ENCODE results near the gene XYLT1. TPM values are rescaled to one million over a fixed set of nuclear protein-coding genes. Genes with fewer than 3 reads are reported as not detected.

The XYLT1 gene
- total RNA-seq, 1 experiment from 2014 or later, result 14.5 TPM

GRCh38 chr16:17212606-17213005 is 258.2 kb downstream of the XYLT1 start:
- H3K56ac ChIP-seq (ENCODE audit: insufficient read length, low read depth, low read length), result no peak overlapping the region
- H3K27ac Mint-ChIP-seq, result peak overlapping the region in 1 of 3 experiments; percentile 28; a peak in 1 of 7 replicates
- WGBS (ENCODE audit: extremely low coverage, insufficient read length, low lambda C conversion rate), result no CpG with 5 or more reads among the region's 6 CpGs

More at GRCh38 chr16:17212606-17213005, 258.2 kb downstream of the XYLT1 start:
- H3K27me3 ChIP-seq (ENCODE audit: insufficient read depth, low read length), result no peaks in the 10 kb centered on the region
- H3K79me1 ChIP-seq (ENCODE audit: insufficient read depth, low read depth, low read length, poor library complexity, severe bottlenecking), result no peaks in the 10 kb centered on the region
- H3K79me2 ChIP-seq (ENCODE audit: insufficient read depth, low read length), result no peaks in the 10 kb centered on the region
- no peak overlapping the region for H2BK20ac ChIP-seq (ENCODE audit: low read depth, low read length, poor library complexity, severe bottlenecking)
- TF ChIP-seq, protein P1, sequence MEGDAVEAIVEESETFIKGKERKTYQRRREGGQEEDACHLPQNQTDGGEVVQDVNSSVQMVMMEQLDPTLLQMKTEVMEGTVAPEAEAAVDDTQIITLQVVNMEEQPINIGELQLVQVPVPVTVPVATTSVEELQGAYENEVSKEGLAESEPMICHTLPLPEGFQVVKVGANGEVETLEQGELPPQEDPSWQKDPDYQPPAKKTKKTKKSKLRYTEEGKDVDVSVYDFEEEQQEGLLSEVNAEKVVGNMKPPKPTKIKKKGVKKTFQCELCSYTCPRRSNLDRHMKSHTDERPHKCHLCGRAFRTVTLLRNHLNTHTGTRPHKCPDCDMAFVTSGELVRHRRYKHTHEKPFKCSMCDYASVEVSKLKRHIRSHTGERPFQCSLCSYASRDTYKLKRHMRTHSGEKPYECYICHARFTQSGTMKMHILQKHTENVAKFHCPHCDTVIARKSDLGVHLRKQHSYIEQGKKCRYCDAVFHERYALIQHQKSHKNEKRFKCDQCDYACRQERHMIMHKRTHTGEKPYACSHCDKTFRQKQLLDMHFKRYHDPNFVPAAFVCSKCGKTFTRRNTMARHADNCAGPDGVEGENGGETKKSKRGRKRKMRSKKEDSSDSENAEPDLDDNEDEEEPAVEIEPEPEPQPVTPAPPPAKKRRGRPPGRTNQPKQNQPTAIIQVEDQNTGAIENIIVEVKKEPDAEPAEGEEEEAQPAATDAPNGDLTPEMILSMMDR (conservative IDR thresholded peaks at IDR 0.05), result no peak
- no peaks in the 10 kb centered on the region; the same call in 1 of the 2 replicates for H3K4me1 ChIP-seq (ENCODE audit: insufficient read depth, low read length)
- Mint-ChIP-seq H3K4me1 (peaks cover 12 to 17% of the 10 kb centered on the region in 2 experiments), H3K9me3 (peaks cover 2 to 3% of the 10 kb centered on the region in 2 experiments; a peak in 1 of 5 replicates), H3K27me3 (ENCODE audit: low read depth) (no peaks in the 10 kb centered on the region), H3K4me3 (no peak overlapping the region), H3K36me3 (ENCODE audit: insufficient read depth in 1 of 3, low read depth in 3 of 3) (peaks cover 0 to 7% (median 5%) of the 10 kb centered on the region in 3 experiments; a peak in 4 of 7 replicates)
- no peak overlapping the region for H3K18ac ChIP-seq (ENCODE audit: insufficient read length, low read depth, low read length)
- H4K5ac ChIP-seq (ENCODE audit: insufficient read length, low read depth, low read length), result no peak overlapping the region
- H2BK15ac ChIP-seq (ENCODE audit: low read depth, low read length), result no peak overlapping the region
- no peak overlapping the region for H3K14ac ChIP-seq (ENCODE audit: insufficient read depth, low read length)
- no peak overlapping the region for H2BK120ac ChIP-seq (ENCODE audit: low read depth, low read length, poor library complexity, severe bottlenecking)
- no peak overlapping the region for H3K4ac ChIP-seq (ENCODE audit: low read depth, low read length)
- no peak overlapping the region for H3K9ac ChIP-seq (ENCODE audit: extremely low read depth, insufficient read length, low read length)
- H2AFZ ChIP-seq (ENCODE audit: low read length), result no peak overlapping the region
- H4K8ac ChIP-seq (replicated peaks; ENCODE audit: insufficient read length, low read depth, low read length), result no peak overlapping the region
- H2BK5ac ChIP-seq (ENCODE audit: insufficient read length, low read length), result no peak overlapping the region
- no peak overlapping the region for H2BK12ac ChIP-seq (ENCODE audit: insufficient read length, low read depth, low read length)
- H3K4me2 ChIP-seq (ENCODE audit: insufficient read depth, insufficient read length, low read length), result no peak overlapping the region
- no peaks in the 10 kb centered on the region for H4K20me1 ChIP-seq (ENCODE audit: control insufficient read depth, insufficient read depth, insufficient read length)
- H3K27ac ChIP-seq (ENCODE audit: insufficient read length, low read depth, low read length), result no peak overlapping the region
- H3K23me2 ChIP-seq (ENCODE audit: insufficient read length, low read depth, low read length, poor library complexity, severe bottlenecking), result no peaks in the 10 kb centered on the region
- no peak overlapping the region for H2AK5ac ChIP-seq (ENCODE audit: insufficient read length, low read length)
- DNase-seq, result no peak
- H3T11ph ChIP-seq (ENCODE audit: low read length), result no peak overlapping the region
- H4K91ac ChIP-seq (ENCODE audit: insufficient read length, low read depth, low read length), result no peak overlapping the region
- H3K23ac ChIP-seq (ENCODE audit: insufficient read length, low read depth, low read length), result no peak overlapping the region
- H3K9me3 ChIP-seq (ENCODE audit: control insufficient read depth, low read depth, low read length), result no peaks in the 10 kb centered on the region

Data from H9 (cell line).